SK-N-SH treated with all-trans-retinoic acid at 6 μM for 48 hours (cell line): ENCODE results near the gene TCL1A.

Source experiments
- ATAC-seq: fragments of 200-7000 bp; cut with Tn5 transposase; 3 replicates; pipeline ENCODE4 v1.9.1; 2020; ENCODE audit warnings: mild to moderate bottlenecking, moderate library complexity
- ARNTL ChIP-seq: fragments of 450-650 bp; formaldehyde crosslinking; IDR thresholded peaks from 2 replicates; pipeline ENCODE4 v1.5.0; 2020; ENCODE audit warnings: low read depth, mild to moderate bottlenecking, moderate library complexity, borderline replicate concordance
- CSDC2 ChIP-seq: fragments of 250-450 bp; sonication (Bioruptor Pico); IDR thresholded peaks from 2 replicates; pipeline ENCODE4 v1.5.0; 2020; ENCODE audit warnings: mild to moderate bottlenecking, moderate library complexity
- ESRRG ChIP-seq: fragments of 250-450 bp; sonication (Bioruptor Pico); IDR thresholded peaks from 2 replicates; pipeline ENCODE4 v1.6.1; 2021; ENCODE audit warnings: mild to moderate bottlenecking
- ISL1 ChIP-seq: fragments of 250-450 bp; sonication (Bioruptor Pico); IDR thresholded peaks from 2 replicates; pipeline ENCODE4 v2.1.2; 2022; ENCODE audit warnings: mild to moderate bottlenecking, moderate library complexity
- OSR1 ChIP-seq: fragments of 250-450 bp; sonication (Bioruptor Pico); IDR thresholded peaks from 2 replicates; pipeline ENCODE4 v1.8.0; 2022; ENCODE audit warnings: moderate library complexity, mild to moderate bottlenecking, inconsistent platforms
- PPARA ChIP-seq: fragments of 250-450 bp; sonication (Bioruptor Pico); IDR thresholded peaks from 2 replicates; pipeline ENCODE4 v1.5.0; 2020; ENCODE audit warnings: mild to moderate bottlenecking, borderline replicate concordance
- RARB ChIP-seq: fragments of 250-450 bp; sonication (Bioruptor Pico); IDR thresholded peaks from 2 replicates; pipeline ENCODE4 v1.8.0; 2021; ENCODE audit warnings: mild to moderate bottlenecking, moderate library complexity
- SNAI2 ChIP-seq: fragments of 250-450 bp; sonication (Bioruptor Pico); IDR thresholded peaks from 2 replicates; pipeline ENCODE4 v1.5.0; 2020; ENCODE audit warnings: mild to moderate bottlenecking, moderate library complexity
- TOX ChIP-seq: fragments of 250-450 bp; sonication (Bioruptor Pico); IDR thresholded peaks from 2 replicates; pipeline ENCODE4 v1.8.0; 2021; ENCODE audit warnings: mild to moderate bottlenecking, moderate library complexity, borderline replicate concordance
- ZC3H10 ChIP-seq: fragments of 250-450 bp; sonication (Bioruptor Pico); IDR thresholded peaks from 2 replicates; pipeline ENCODE4 v1.5.1; 2021; ENCODE audit warnings: mild to moderate bottlenecking, moderate library complexity
- ZFP3 ChIP-seq: fragments of 250-450 bp; sonication (Bioruptor Pico); IDR thresholded peaks from 2 replicates; pipeline ENCODE4 v1.5.0; 2020; ENCODE audit warnings: mild to moderate bottlenecking, moderate library complexity
- ZFP30 ChIP-seq: fragments of 450-650 bp; formaldehyde crosslinking; IDR thresholded peaks from 2 replicates; pipeline ENCODE4 v1.5.0; 2022; ENCODE audit warnings: mild to moderate bottlenecking, moderate library complexity
- ZNF565 ChIP-seq: fragments of 450-650 bp; formaldehyde crosslinking; conservative IDR thresholded peaks from 2 replicates; pipeline ENCODE4 v1.5.0; 2020; ENCODE audit warnings: low read depth, mild to moderate bottlenecking, moderate library complexity
- ZNF70 ChIP-seq: fragments of 450-650 bp; formaldehyde crosslinking; IDR thresholded peaks from 2 replicates; pipeline ENCODE4 v1.5.0; 2020; ENCODE audit warnings: mild to moderate bottlenecking, moderate library complexity
- ZNF8 ChIP-seq: fragments of 450-650 bp; formaldehyde crosslinking; IDR thresholded peaks from 2 replicates; pipeline ENCODE4 v1.5.0; 2020; ENCODE audit warnings: mild to moderate bottlenecking, moderate library complexity
- TF ChIP-seq, protein P1 (sequence below): fragments of 250-450 bp; sonication (Bioruptor Pico); IDR thresholded peaks from 2 replicates; pipeline ENCODE4 v1.5.1; 2020; ENCODE audit warnings: low read depth, mild to moderate bottlenecking, moderate library complexity
- TF ChIP-seq, protein P2 (sequence below): fragments of 250-450 bp; sonication (Bioruptor Pico); IDR thresholded peaks from 2 replicates; pipeline ENCODE4 v1.8.0; 2020; ENCODE audit warnings: mild to moderate bottlenecking, moderate library complexity, borderline replicate concordance
- TF ChIP-seq, protein P3 (sequence below): fragments of 250-450 bp; sonication (Bioruptor Pico); IDR thresholded peaks from 2 replicates; pipeline ENCODE4 v1.5.0; 2020; ENCODE audit warnings: mild to moderate bottlenecking, moderate library complexity
- TF ChIP-seq, protein P4 (sequence below): fragments of 250-450 bp; sonication (Bioruptor Pico); IDR thresholded peaks from 2 replicates; pipeline ENCODE4 v1.8.0; 2021; ENCODE audit warnings: low read depth, mild to moderate bottlenecking, moderate library complexity, borderline replicate concordance

TCL1A gene

DNA sequence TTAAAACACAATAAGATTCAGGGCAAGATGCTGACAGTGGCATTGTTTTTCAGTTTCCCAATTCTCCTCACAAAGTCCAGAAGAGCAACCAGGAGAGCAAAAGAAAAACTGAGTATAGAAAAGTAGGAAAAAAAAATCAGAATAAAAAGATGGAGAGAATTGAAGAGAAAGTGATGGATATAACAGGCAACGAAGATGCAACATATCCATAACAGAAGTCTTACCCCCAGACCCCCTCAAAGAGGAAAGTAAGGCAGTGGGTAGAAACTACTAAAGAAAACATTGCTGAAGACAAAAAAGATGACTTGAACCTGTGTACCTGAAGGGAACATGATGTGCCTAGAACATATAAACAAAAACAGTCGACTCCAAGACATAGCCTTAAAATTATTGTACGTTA lies 10.6 kb downstream of the TCL1A start:
- no peak for TF ChIP-seq ISL1 (CRISPR knock-in tag)
- TF ChIP-seq TOX (CRISPR knock-in tag) = no peak
- TF ChIP-seq ZC3H10 (CRISPR knock-in tag) = no peak
- no peak for TF ChIP-seq ARNTL (CRISPR knock-in tag)
- no peak for TF ChIP-seq SNAI2 (CRISPR knock-in tag)
- no peak for TF ChIP-seq CSDC2 (CRISPR knock-in tag)
- TF ChIP-seq ZNF8 (CRISPR knock-in tag) = no peak
- TF ChIP-seq ZFP3 (CRISPR knock-in tag) = no peak
- no peak for TF ChIP-seq OSR1 (CRISPR knock-in tag)
- TF ChIP-seq ZNF565 (CRISPR knock-in tag) = no peak
- ATAC-seq = no peak

DNA sequence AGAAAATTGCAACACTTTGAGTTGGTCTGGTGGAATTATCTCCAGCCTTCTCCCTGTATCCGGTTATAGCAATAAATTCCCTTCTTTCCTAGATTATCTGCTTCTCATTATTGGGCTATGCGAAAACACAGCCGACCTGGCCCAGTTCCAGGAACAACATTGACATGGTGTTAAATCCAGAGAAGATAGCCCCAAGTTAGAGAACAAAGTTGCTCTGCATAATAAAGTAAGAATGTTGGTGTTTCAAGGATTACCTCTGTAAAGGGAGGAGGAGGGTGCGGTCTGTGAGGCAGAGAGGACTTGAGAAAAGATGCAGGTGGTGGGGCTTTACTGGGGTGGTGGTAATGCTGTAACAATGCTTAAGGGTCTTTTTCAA lies 12.1 kb downstream of the TCL1A start:
- ATAC-seq = no peak
- TF ChIP-seq PPARA = no peak
- no peak for TF ChIP-seq ZFP30 (CRISPR knock-in tag)
- TF ChIP-seq ZNF565 (CRISPR knock-in tag) = no peak
- TF ChIP-seq OSR1 (CRISPR knock-in tag) = no peak
- TF ChIP-seq, protein P1, sequence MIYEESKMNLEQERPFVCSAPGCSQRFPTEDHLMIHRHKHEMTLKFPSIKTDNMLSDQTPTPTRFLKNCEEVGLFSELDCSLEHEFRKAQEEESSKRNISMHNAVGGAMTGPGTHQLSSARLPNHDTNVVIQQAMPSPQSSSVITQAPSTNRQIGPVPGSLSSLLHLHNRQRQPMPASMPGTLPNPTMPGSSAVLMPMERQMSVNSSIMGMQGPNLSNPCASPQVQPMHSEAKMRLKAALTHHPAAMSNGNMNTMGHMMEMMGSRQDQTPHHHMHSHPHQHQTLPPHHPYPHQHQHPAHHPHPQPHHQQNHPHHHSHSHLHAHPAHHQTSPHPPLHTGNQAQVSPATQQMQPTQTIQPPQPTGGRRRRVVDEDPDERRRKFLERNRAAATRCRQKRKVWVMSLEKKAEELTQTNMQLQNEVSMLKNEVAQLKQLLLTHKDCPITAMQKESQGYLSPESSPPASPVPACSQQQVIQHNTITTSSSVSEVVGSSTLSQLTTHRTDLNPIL (CRISPR knock-in tag) = no peak
- TF ChIP-seq, protein P2, sequence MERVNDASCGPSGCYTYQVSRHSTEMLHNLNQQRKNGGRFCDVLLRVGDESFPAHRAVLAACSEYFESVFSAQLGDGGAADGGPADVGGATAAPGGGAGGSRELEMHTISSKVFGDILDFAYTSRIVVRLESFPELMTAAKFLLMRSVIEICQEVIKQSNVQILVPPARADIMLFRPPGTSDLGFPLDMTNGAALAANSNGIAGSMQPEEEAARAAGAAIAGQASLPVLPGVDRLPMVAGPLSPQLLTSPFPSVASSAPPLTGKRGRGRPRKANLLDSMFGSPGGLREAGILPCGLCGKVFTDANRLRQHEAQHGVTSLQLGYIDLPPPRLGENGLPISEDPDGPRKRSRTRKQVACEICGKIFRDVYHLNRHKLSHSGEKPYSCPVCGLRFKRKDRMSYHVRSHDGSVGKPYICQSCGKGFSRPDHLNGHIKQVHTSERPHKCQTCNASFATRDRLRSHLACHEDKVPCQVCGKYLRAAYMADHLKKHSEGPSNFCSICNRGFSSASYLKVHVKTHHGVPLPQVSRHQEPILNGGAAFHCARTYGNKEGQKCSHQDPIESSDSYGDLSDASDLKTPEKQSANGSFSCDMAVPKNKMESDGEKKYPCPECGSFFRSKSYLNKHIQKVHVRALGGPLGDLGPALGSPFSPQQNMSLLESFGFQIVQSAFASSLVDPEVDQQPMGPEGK (CRISPR knock-in tag) = no peak
- no peak for TF ChIP-seq ARNTL (CRISPR knock-in tag)
- no peak for TF ChIP-seq ESRRG (CRISPR knock-in tag)
- no peak for TF ChIP-seq CSDC2 (CRISPR knock-in tag)
- no peak for TF ChIP-seq ZNF70
- TF ChIP-seq ZC3H10 (CRISPR knock-in tag) = no peak
- TF ChIP-seq, protein P3, sequence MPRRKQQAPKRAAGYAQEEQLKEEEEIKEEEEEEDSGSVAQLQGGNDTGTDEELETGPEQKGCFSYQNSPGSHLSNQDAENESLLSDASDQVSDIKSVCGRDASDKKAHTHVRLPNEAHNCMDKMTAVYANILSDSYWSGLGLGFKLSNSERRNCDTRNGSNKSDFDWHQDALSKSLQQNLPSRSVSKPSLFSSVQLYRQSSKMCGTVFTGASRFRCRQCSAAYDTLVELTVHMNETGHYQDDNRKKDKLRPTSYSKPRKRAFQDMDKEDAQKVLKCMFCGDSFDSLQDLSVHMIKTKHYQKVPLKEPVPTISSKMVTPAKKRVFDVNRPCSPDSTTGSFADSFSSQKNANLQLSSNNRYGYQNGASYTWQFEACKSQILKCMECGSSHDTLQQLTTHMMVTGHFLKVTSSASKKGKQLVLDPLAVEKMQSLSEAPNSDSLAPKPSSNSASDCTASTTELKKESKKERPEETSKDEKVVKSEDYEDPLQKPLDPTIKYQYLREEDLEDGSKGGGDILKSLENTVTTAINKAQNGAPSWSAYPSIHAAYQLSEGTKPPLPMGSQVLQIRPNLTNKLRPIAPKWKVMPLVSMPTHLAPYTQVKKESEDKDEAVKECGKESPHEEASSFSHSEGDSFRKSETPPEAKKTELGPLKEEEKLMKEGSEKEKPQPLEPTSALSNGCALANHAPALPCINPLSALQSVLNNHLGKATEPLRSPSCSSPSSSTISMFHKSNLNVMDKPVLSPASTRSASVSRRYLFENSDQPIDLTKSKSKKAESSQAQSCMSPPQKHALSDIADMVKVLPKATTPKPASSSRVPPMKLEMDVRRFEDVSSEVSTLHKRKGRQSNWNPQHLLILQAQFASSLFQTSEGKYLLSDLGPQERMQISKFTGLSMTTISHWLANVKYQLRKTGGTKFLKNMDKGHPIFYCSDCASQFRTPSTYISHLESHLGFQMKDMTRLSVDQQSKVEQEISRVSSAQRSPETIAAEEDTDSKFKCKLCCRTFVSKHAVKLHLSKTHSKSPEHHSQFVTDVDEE (CRISPR knock-in tag) = no peak
- TF ChIP-seq ZNF8 (CRISPR knock-in tag) = no peak
- TF ChIP-seq, protein P4, sequence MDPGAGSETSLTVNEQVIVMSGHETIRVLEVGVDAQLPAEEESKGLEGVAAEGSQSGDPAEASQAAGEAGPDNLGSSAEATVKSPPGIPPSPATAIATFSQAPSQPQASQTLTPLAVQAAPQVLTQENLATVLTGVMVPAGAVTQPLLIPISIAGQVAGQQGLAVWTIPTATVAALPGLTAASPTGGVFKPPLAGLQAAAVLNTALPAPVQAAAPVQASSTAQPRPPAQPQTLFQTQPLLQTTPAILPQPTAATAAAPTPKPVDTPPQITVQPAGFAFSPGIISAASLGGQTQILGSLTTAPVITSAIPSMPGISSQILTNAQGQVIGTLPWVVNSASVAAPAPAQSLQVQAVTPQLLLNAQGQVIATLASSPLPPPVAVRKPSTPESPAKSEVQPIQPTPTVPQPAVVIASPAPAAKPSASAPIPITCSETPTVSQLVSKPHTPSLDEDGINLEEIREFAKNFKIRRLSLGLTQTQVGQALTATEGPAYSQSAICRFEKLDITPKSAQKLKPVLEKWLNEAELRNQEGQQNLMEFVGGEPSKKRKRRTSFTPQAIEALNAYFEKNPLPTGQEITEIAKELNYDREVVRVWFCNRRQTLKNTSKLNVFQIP = no peak
- TF ChIP-seq, all 23 proteins: peak for 0

DNA sequence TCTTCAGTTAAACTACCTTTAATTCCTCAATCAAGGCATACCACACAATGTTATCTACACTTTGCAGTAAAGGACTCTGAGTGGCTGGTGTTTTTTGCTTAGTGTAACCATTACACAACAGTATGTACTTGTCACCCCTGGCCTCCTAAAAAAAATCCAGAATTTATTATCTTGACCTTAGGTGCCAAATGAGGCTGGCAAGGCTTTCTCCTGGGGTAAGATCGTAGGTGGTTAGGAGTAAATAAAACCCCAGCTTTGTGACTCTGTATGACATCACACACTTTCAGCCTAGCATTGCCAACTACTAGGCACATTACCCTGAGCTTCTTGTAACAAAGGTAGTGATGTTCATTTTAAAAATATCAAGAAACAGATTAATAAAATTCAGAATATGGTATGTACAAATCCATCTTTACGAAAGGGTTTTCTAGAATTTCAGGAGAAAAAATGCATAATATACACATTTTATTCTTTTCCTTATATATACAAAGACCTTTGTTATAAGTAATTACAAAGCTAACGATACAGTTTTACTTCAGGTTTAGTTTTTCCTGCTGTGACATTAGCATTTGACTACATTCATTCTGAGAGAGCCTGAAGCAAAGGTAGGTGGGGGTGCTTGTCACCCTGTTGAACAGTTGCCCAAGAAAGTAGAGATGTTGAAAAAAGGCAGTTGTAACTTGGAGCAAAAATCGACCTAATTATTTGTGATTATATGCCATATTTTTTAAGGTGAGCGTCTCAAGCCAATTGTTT lies 13.5 kb downstream of the TCL1A start:
- TF ChIP-seq ZNF565 (CRISPR knock-in tag) (no peak), RARB (CRISPR knock-in tag) (no peak)
- ATAC-seq = no peak

DNA sequence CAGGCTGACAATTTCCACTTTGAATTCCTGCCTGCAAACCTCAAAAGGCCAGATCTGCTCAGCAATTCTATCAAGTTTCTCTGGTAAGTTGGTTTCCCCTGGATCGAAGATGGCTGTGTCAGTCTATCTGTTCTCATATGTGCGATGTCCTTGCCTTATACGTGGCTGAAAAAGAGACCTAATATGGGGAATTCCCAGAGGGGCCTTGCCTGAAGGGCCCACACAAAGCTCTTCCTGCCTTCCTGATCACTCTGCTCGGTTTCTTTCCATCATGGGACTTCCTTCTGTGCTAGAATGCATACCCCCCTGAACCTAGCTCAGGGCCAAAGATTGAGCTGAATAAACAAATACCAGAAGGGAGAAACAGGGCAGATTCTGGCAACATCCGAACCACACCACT lies 14.5 kb downstream of the TCL1A start:
- ATAC-seq = no peak
- TF ChIP-seq CSDC2 (CRISPR knock-in tag) (no peak), ZFP30 (CRISPR knock-in tag) (no peak)
- TF ChIP-seq, protein P3 (CRISPR knock-in tag) = no peak
